Tibial nerve (tissue), 4 donors: Measurements from ENCODE around the gene PTPRU. TPM values are rescaled to one million over a fixed set of nuclear protein-coding genes. Genes with fewer than 3 reads are reported as not detected.

Experiments
- DNase-seq, 2 donors: peaks; one replicate each; pipeline ENCODE4 v3.0.0-alpha.2; 2019; ENCODE audit warnings: low spot score in 2 of 2
- H3K27ac ChIP-seq, 4 donors: fragments of 200-600 bp; sonication (generic) in 3 of 4; one replicate each; pipeline ENCODE4 v1.5.1; 2017 to 2019; ENCODE audit warnings: mild to moderate bottlenecking in 1 of 4
- H3K27me3 ChIP-seq, 2 donors: fragments of 200-600 bp; sonication (generic) in 1 of 2; one replicate each; pipeline versions ENCODE4 v1.5.1 to v1.6.0; 2017 to 2019
- H3K36me3 ChIP-seq, 3 donors: fragments of 200-600 bp; sonication (generic); one replicate each; pipeline ENCODE4 v1.5.1; 2018 to 2019
- H3K4me1 ChIP-seq, 4 donors: fragments of 200-600 bp; sonication (generic) in 3 of 4; one replicate each; pipeline ENCODE4 v1.5.1; 2017 to 2019
- H3K4me3 ChIP-seq, 4 donors: fragments of 200-600 bp; sonication (generic) in 3 of 4; one replicate each; pipeline ENCODE4 v1.5.1; 2017 to 2019; ENCODE audit warnings: mild to moderate bottlenecking in 1 of 4, moderate library complexity in 1 of 4
- H3K9me3 ChIP-seq, 4 donors: fragments of 200-600 bp; sonication (generic) in 3 of 4; one replicate each; pipeline ENCODE4 v1.5.1; 2017 to 2019
- EP300 ChIP-seq, 2 donors: sonication (generic); formaldehyde crosslinking; IDR thresholded peaks; one replicate each; pipeline ENCODE4 v1.6.1; 2017; ENCODE audit warnings: antibody characterized with exemption in 2 of 2, mild to moderate bottlenecking in 1 of 2
- POLR2A ChIP-seq, 2 donors: fragments of 450-650 bp; IDR thresholded peaks; one replicate each; pipeline ENCODE4 v1.6.1; 2017; ENCODE audit warnings: antibody characterized with exemption in 2 of 2, mild to moderate bottlenecking in 2 of 2, moderate library complexity in 2 of 2
- WGBS, 2 donors: methylation state at CpG; one replicate each; pipeline ENCODE4 v1.1.5; 2018; 5-methylcytosine and 5-hydroxymethylcytosine counted together
- total RNA-seq, 4 donors: library from RNA; depleted of rRNA; stranded (reverse); fragments of >200 nt; gene quantifications; one replicate each; pipeline ENCODE4 v1.1.0, GENCODE V29; 2016
- TF ChIP-seq, protein P1 (sequence below), 5 experiments: fragments of 200-600 bp in 3 of 5; fragments of 450-650 bp in 2 of 5; sonication (generic) in 3 of 5; IDR thresholded peaks; one replicate each; pipeline ENCODE4 v1.5.1; 2016 to 2019; ENCODE audit warnings: antibody characterized with exemption in 5 of 5, mild to moderate bottlenecking in 3 of 5, moderate library complexity in 2 of 5

Gene PTPRU
- total RNA-seq, 4 donors from 2014 or later: 52.1 to 75.6 (median 63.7) TPM

DNA sequence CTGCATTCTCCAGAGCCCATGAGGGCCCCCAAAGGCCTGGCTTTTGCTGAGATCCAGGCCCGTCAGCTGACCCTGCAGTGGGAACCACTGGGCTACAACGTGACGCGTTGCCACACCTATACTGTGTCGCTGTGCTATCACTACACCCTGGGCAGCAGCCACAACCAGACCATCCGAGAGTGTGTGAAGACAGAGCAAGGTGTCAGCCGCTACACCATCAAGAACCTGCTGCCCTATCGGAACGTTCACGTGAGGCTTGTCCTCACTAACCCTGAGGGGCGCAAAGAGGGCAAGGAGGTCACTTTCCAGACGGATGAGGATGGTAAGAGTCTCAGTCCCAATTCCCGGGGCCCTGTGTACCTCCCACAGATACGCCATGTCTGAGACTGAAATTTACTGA, 39.1 kb downstream of the PTPRU start:
- peaks cover 0 to 33% (median 11%) of the 10 kb centered on the region in 4 donors for H3K4me1 ChIP-seq
- WGBS, 2 donors: 88 to 90% methylated on average over 14 of the region's 14 CpGs
- H3K9me3 ChIP-seq: no peaks in the 10 kb centered on the region
- TF ChIP-seq, protein P1, sequence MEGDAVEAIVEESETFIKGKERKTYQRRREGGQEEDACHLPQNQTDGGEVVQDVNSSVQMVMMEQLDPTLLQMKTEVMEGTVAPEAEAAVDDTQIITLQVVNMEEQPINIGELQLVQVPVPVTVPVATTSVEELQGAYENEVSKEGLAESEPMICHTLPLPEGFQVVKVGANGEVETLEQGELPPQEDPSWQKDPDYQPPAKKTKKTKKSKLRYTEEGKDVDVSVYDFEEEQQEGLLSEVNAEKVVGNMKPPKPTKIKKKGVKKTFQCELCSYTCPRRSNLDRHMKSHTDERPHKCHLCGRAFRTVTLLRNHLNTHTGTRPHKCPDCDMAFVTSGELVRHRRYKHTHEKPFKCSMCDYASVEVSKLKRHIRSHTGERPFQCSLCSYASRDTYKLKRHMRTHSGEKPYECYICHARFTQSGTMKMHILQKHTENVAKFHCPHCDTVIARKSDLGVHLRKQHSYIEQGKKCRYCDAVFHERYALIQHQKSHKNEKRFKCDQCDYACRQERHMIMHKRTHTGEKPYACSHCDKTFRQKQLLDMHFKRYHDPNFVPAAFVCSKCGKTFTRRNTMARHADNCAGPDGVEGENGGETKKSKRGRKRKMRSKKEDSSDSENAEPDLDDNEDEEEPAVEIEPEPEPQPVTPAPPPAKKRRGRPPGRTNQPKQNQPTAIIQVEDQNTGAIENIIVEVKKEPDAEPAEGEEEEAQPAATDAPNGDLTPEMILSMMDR (IDR thresholded peaks at IDR 0.05): no peak
- no peak for TF ChIP-seq EP300 (IDR thresholded peaks at IDR 0.05)
- no peak for TF ChIP-seq POLR2A (IDR thresholded peaks at IDR 0.05)
- H3K36me3 ChIP-seq: peaks cover 0 to 50% (median 0%) of the 10 kb centered on the region in 3 donors
- DNase-seq: no peak
- no peak overlapping the region for H3K27ac ChIP-seq
- H3K4me3 ChIP-seq: no peak overlapping the region
- no peaks in the 10 kb centered on the region for H3K27me3 ChIP-seq

DNA sequence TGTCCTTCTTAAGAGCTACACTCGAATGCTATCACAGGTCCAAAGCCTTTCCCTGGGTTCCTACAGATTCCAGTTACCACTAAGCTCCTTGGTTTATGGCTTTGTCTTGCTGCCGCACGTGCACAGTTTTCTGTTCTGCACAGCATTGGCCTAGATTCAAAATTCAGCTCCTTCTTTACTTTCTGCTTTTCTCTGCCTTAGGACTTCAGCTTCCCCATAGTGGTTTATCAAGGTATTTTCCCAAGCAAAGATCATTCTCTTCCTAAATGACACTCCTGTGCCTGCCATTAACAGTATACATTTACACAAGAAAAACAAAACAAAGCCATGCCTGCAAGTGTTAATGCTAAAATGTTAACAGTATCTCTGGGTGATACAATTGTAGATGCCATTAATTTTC, 41.8 kb downstream of the PTPRU start:
- Histone ChIP-seq H3K36me3 (peaks cover 0 to 50% (median 0%) of the 10 kb centered on the region in 3 donors), H3K27ac (no peak overlapping the region), H3K27me3 (no peaks in the 10 kb centered on the region), H3K4me1 (peaks cover 0 to 15% (median 0%) of the 10 kb centered on the region in 4 donors), H3K4me3 (no peak overlapping the region), H3K9me3 (no peaks in the 10 kb centered on the region)
- TF ChIP-seq, protein P1 (IDR thresholded peaks at IDR 0.05): no peak
- TF ChIP-seq POLR2A (IDR thresholded peaks at IDR 0.05) (no peak), EP300 (IDR thresholded peaks at IDR 0.05) (no peak)
- WGBS, 2 donors: 64 to 85% methylated on average over 3 of the region's 3 CpGs
- DNase-seq: no peak

DNA sequence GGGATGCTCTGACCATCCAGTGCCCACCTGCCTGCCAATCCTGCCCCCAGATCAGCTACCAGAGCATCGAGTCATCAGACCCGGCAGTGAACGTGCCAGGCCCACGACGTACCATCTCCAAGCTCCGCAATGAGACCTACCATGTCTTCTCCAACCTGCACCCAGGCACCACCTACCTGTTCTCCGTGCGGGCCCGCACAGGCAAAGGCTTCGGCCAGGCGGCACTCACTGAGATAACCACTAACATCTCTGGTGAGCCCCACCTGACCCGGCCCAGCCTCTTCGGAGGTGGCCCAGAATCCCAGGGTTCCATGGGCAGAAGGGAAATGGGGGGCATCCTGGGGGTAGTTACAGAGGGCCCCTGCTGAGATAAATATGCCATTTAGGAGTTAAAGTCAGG, 43.1 kb downstream of the PTPRU start:
- Histone ChIP-seq H3K9me3 (no peaks in the 10 kb centered on the region), H3K27ac (no peak overlapping the region), H3K36me3 (peaks cover 0 to 52% (median 0%) of the 10 kb centered on the region in 3 donors), H3K4me3 (no peak overlapping the region), H3K27me3 (no peaks in the 10 kb centered on the region), H3K4me1 (peaks cover 0 to 27% (median 0%) of the 10 kb centered on the region in 4 donors)
- DNase-seq: no peak
- TF ChIP-seq EP300 (IDR thresholded peaks at IDR 0.05): no peak
- TF ChIP-seq, protein P1 (IDR thresholded peaks at IDR 0.05): no peak
- no peak for TF ChIP-seq POLR2A (IDR thresholded peaks at IDR 0.05)
- WGBS, 2 donors: 89 to 94% methylated on average over 13 of the region's 13 CpGs

DNA sequence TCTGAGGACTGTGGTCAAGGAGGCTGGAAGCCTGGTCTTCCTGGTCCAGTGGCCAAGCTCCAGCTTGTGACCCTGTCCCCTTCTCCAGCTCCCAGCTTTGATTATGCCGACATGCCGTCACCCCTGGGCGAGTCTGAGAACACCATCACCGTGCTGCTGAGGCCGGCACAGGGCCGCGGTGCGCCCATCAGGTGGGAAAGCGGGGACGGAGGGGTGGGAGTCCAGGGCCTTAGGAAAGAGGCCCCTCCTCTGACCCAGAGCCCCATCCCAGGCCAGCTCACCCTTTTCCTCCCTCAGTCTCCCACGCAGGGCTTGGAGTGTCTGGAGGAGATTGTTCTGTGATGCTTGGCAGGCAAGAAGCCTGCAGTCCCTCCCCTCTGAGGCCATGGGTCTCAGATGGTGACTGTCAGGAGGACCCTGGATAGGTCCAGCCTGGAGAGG, 43.6 kb downstream of the PTPRU start:
- Histone ChIP-seq H3K4me1 (peaks cover 0 to 28% (median 0%) of the 10 kb centered on the region in 4 donors), H3K9me3 (no peaks in the 10 kb centered on the region), H3K4me3 (no peak overlapping the region), H3K36me3 (peaks cover 0 to 55% (median 0%) of the 10 kb centered on the region in 3 donors), H3K27ac (no peak overlapping the region), H3K27me3 (no peaks in the 10 kb centered on the region)
- 81 to 82% methylated on average over 9 to 11 of the region's 11 CpGs for WGBS, 2 donors
- DNase-seq: no peak
- TF ChIP-seq, protein P1 (IDR thresholded peaks at IDR 0.05): no peak
- TF ChIP-seq POLR2A (IDR thresholded peaks at IDR 0.05) (no peak), EP300 (IDR thresholded peaks at IDR 0.05) (no peak)

DNA sequence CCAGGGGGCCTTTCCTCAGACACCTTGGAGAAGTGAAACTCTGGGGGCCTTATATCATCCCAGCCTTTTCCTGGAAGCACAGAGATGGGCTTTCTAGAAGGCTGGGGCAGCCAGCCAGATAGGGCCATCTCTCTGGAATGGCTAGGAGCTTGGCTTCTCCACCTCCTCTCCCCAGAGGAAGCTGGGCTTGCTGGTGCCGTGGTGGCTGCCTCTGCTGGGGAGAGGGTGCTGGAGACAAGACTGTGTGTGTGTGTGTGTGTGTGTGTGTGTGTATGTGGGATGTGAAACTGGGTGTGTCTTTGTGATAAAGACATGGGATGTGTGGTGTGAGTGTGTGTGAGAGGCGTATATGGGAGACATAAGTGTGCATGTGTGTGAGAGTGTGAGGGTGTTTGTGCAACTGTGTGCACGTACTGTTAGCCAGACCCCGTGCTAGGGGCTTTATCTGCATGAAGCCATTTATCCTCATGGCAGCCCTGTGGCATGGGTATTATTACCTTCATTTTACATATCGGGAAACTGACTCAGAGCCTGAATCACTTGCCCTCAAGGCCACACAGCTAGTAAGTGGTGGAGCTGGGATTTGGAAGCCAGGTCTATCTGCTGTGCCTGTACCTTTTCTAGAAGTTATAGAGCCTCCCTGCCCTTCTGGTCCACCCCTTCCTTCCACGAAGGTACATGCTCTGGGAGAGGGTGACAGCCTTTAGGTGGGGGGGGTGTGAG, 44.2 kb downstream of the PTPRU start:
- Histone ChIP-seq H3K4me1 (peaks cover 0 to 28% (median 0%) of the 10 kb centered on the region in 4 donors), H3K9me3 (no peaks in the 10 kb centered on the region), H3K4me3 (no peak overlapping the region), H3K27me3 (no peaks in the 10 kb centered on the region), H3K36me3 (peaks cover 0 to 52% (median 0%) of the 10 kb centered on the region in 3 donors), H3K27ac (no peak overlapping the region)
- DNase-seq: no peak
- 71% methylated on average over 6 of the region's 6 CpGs for WGBS, 2 donors
- TF ChIP-seq EP300 (IDR thresholded peaks at IDR 0.05) (no peak), POLR2A (IDR thresholded peaks at IDR 0.05) (no peak)
- TF ChIP-seq, protein P1 (IDR thresholded peaks at IDR 0.05): no peak
